CD4-positive, alpha-beta T cell treated with Interleukin-6 for 4 hours (primary cell): ENCODE results near the gene ZNF829.
A peak's percentile ranks its signal among the peaks of the same experiment; 100 is the strongest.

Experiments
- DNase-seq: peaks from one replicate; pipeline ENCODE4 v3.0.0-alpha.2; 2020; ENCODE audit warnings: mixed read lengths

ZNF829 gene

DNA sequence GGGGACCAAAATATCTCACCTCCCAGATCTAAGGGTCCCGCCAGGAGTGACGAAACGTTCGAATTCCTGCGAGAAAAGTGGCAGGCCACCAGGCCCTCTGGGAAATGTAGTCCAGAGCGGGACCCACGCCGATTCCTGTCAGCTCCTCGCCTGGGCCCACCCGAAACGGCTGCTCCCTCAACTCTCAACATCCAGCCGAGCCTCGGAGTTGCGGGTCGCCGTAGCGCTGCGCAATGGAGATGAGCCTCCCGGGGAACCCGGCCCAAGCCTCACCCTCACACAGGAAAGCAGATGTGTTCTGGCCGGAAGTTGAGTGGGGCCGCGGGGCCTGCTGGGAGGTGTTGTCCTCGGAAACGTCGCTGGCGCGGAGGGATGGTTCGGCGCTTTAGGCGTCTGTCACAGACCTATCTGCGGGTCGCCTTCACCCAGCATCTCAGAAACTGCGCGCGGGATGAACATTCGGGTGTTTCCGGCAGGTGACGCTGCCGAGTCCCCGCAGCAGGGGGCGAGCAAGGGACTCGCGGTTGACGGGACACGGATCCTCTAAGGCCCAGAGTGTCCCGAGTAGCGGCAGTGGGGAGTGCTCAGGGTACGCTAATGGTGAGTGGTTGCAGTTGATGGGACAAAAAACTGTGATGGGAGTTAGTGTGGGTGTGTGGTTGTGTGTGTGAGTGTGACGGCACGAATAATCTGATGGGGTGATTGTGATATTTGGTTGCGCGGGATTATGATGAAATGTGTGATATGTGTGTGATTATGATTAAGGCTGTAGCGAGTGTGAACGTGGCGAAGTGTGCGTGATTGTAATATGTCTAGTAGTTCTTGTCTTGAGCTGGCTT, at the start of gene ZNF829, which contains the start of gene ZNF568:
TSS of gene ZNF829 (minus strand) at position 300 of the 839 bp plus-strand sequence. CDS start 1,124 bp downstream, outside the sequence.
TSS of gene ZNF568 (plus strand) at position 341 of the 839 bp plus-strand sequence. CDS start 6,439 bp downstream, outside the sequence.
- DNase-seq: peak; percentile 91

DNA sequence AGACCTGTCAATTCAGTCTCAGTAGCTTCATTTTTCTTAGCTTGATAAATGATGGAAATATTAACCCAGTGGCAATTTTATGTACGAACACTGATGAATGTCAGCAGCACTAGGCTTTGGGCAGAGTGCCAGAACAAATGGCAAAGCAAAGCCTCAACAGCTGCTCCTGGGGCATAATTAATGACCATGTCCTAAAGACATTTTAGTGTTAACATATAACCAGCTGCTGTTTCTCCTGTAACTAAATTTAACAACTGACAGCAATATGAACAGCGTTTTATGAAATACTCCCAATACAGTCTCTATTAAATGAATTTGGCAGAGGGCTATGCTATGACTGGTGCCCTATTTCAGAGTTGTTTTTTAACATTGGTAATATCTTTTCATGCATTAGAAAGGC, 47.2 kb upstream of the ZNF829 start:
- DNase-seq: no peak

DNA sequence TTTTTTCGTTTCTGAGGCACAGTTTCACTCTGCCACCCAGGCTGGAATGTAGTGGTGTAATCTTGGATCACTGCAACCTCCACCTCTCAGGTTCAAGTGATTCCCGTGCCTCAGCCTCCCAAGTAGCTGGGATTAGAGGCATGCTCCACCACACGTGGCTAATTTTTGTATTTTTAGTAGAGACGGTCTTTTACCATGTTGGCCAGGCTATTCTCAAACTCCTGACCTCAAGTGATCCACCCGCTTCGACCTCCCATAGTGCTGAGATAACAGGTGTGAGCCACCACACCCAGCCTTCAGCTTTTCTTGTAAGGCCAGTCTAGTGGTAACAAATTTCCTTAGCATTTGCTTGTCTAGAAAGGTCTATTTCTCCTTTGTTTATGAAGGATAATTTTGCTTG, 46.3 kb upstream of the ZNF829 start:
- DNase-seq: no peak

DNA sequence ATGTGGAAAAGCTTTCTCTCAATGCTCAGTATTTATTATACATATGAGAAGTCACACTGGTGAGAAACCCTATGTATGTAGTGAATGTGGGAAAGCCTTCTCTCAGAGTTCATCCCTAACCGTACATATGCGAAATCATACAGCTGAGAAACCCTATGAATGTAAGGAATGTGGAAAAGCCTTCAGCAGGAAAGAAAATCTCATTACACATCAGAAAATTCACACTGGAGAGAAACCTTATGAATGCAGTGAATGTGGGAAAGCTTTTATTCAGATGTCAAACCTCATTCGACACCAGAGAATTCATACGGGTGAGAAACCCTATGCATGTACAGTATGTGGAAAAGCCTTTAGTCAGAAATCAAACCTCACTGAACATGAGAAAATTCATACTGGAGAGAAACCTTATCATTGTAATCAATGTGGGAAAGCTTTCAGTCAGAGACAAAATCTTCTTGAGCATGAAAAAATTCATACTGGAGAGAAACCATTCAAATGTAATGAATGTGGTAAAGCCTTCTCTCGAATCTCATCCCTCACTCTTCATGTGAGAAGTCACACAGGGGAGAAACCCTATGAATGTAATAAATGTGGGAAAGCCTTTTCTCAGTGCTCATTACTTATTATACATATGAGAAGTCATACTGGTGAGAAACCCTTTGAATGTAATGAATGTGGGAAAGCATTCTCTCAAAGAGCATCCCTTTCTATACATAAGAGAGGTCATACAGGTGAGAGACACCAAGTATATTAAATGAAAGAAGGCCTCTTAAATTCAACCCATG, 34.4 kb upstream of the ZNF829 start:
- DNase-seq: no peak

DNA sequence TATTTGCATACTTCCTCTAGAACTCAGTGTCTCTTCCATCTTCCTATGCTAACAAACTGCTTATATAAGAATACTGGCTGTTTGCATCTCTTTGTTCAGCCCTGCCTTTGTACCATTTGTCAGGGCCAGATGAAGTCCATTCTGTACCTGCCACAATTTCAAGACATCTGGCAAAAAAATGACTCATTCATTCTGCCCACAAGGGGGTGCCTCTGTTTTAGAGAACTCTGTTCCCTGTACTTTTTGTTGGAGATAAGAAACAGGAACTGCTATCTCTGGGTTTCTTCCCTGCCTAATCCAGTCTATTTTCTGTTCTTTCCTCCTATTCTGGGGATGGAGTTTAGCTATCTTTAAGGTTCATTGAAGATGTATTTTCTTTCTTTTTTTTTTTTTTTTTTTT, 23.1 kb upstream of the ZNF829 start:
- no peak for DNase-seq

DNA sequence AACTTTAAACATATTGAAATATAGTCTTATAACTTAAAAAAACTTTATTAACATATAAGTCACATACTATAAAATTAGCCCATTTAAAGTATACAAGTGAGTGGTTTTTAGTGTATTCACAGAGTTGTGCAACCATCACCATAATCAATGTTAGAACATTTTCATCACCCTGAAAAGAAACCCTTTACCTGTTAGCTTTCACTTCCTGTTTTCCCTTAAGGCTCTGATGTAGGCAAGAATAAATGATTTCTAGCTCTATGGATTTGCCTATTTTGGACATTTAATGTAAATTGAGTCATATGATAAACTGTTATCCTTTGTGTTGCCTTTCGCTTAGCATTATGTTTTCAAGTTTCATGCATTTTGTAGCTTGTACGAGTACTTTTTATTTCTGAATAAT, 15.6 kb upstream of the ZNF829 start:
- DNase-seq: no peak

DNA sequence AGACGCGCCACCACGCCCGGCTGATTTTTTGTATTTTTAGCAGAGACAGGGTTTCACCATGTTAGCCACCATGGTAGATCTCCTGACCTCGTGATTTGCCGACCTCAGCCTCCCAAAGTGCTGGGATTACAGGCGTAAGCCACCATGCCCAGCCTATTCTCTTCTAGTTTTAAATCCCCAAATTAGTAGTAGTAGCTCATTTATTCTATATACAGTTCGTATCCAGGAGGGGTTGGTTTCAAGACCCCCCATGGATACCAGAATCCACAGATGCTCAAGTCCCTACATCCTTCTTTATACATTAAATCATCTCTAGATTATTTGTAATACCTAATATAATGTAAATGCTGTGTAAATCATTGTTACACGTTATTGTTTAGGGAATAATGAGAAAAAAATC, 2.0 kb upstream of the ZNF829 start:
- DNase-seq: no peak

DNA sequence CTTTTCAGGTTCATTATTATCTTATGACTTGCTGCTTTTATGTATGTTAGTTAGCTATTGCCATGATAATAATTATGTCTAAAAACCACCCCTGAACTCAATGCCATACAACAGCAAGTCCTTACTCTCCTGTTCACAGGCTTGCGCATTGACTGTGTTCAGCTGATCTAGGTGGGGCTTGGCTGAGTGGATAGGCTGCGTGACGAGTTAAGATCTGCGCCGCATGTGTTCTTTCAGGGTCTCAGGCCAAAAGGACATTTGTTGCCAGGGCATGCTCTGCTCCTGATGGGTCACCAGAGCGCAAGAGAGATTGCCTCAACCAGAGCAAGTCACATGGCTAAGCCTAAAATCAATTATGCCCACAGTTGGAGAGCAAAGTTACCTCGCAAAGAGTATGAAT, 900 bp upstream of the ZNF829 start:
- no peak for DNase-seq

DNA sequence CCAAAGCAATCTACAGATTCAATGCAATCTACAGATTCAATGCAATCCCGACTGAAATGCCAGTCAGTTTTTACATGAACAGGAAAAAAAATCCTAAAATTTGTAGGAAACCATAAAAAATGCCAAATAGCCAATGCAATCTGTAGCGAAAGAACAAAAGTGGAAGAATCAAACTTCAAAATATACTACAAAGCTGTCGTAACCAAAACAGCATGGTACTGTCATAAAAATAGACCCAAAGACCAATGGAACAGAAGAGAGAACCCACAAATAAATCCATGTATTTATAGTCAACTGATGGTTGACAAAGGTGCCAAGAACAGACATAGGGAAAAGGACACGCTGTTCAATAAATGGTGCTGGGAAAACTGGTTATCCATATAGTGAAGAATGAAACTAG, 17.7 kb downstream of the ZNF829 start:
- no peak for DNase-seq

DNA sequence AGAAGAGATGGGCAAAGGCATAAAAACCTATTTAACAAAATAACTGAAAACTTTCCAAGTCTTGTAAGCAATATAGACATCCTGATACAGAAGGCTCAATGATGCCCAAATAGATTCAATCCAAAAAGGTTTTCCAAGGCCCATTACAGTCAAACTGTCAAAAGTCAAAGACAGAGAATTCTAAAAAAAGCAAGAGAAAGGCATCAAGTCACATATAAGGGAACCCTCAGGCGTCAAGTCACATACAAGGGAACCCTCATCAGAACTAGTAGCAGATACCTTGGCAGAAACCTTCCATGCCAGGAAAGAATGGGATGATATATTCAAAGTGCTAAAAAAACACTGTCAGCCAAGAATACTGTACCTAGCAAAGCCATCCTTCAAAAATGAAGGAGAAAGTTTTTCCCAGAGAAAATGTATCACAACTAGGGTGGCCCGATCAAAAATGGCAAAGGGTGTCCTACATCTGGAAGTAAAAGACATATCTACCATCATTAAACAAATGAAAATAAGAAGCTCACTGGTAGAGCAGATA, 21.2 kb downstream of the ZNF829 start:
- DNase-seq: no peak

DNA sequence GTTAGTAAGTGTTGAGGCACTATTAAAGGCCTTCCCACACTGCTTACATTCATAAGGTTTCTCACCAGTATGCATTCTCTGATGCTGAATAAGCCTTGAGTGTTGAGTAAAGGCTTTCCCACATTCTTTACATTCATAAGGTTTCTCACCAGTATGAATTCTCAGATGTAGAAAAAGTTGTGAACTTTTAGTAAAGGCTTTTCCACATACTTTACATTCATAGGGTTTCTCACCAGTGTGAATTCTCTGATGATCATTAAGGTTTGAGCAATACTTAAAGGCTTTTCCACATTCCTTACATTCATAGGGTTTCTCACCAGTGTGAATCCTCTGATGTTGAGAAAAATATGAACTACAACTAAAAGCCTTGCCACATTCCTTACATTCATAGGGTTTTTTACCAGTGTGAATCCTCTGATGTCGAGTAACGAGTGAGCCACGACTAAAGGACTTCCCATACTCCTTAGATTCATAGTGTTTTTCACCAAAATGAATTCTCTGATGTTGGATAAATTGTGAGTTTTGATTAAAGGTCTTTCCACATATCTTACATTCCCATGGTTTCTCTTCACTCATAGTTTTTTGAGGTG, 24.2 kb downstream of the ZNF829 start:
- DNase-seq: no peak

DNA sequence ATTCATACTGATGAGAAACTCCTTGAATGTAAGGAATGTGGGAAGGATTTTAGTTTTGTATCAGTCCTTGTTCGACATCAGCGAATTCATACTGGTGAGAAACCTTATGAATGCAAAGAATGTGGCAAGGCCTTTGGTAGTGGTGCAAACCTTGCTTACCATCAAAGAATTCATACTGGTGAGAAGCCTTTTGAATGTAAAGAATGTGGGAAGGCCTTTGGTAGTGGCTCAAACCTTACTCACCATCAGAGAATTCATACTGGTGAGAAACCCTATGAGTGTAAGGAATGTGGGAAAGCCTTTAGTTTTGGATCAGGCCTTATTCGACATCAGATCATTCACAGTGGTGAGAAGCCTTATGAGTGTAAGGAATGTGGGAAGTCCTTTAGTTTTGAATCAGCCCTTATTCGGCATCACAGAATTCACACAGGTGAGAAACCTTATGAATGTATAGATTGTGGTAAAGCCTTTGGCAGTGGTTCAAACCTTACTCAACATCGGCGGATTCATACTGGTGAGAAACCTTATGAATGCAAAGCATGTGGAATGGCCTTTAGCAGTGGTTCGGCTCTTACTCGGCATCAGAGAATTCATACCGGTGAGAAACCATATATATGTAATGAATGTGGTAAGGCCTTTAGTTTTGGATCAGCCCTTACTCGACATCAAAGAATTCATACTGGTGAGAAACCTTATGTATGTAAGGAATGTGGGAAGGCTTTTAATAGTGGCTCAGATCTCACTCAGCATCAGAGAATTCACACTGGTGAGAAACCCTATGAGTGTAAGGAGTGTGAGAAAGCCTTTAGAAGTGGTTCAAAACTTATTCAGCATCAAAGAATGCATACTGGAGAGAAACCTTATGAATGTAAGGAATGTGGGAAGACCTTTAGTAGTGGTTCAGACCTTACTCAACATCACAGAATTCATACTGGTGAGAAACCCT, 38.8 kb downstream of the ZNF829 start:
- no peak for DNase-seq

DNA sequence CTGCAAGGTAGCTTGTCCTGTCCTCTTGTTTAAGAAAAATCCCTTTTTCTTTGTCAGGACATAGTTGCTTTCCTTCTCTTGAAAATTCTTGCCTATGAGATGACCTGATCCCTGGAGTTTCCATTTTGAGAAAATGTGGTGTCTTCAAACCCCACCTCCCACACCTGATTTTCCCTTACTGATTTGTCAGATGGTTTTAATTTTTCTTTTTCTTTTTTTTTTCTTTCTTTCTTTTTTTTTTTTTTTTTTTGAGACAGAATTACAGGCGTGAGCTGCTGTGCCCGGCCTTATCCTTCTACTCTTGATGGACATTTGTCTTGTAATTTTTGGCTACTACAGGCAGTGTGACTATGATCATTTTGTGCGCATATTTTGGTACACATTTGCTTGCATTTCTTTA, 64.2 kb downstream of the ZNF829 start:
- DNase-seq: no peak

DNA sequence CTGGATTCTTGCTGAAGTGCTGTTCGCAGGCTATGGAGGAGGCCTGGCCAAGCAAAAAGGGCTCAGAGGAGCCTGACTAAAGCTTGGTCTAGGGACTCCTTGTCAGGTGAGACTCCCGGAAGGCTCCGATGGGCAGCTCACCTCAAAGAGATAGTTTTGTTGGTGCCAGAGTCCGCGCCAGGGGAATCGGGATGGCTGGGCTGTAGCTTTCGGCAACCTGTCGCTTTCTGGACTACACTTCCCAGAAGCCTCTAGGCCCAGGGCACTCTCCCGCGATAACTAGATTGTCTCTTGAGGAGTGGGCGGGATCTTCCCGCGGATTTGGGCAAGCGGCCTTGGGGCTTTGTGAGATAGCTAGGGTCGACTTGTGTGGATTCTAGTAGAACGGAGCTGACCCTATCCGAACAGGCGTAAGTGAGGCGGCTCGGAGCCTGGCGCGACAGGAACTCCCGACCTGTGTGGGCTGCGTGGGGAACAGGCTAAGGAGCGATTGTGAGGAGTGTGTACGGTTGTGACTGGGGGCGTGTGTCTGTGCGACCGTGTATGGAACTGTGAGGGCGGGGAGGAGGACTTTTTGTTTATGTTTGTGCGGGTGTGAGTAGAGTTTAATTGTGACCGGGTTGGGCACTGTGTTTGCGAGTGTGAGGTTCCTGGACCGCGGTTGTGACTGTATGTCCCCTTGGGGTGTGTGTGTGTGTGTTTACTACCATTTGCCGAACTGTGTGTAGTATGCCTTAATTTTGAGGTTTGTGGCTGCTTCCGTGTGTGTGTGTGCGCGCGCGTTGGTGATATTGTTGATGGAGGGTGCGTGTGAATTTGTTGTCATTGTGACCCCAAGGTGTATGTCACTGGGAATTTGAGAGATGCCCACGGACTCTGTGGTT, 65.3 kb downstream of the ZNF829 start, which contains the start of gene ZNF345:
TSS of gene ZNF345 (plus strand) at position 318 of the 884 bp plus-strand sequence. CDS start 25,955 bp downstream, outside the sequence.
- DNase-seq: peak; percentile 87

DNA sequence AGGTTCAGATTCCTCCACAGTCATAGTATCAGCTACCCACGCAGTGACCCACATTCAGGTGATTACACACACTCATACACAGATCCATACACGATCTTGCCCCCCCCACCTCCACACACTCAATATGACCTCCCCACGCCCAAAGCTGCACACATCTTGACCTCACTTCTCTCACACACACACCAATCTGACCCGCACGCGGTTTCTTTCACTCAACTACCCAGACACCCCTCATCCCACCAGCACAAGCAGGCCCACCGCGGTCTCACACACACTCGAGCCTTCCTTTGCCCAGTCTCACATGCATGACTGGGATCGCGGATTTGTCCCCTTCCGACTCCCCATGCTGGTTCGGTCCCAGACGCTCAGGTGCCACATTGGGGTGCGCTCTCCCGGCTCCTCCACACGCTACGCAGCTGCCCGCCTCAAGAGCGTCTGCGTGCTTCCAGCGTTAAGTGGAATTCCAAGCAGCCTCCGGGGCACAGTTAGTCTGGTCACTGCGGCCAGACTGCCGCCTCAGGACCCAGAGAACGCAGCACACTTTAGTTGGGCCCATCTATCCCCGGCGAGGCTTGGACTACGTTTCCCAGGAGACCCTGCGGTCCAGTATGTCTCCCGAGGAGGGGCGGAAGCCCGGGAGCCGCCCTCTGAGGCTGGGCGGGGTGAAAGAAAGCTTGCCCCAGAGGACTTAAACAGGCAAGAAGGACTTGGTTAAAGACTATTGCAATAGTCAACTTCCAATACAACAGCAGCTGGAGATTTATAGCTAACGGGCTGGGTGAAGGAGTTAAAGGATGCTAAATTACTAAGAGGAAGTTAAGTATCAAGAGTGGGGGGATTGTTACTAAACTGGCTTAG, 66.2 kb downstream of the ZNF829 start:
- DNase-seq: peak; percentile 89

DNA sequence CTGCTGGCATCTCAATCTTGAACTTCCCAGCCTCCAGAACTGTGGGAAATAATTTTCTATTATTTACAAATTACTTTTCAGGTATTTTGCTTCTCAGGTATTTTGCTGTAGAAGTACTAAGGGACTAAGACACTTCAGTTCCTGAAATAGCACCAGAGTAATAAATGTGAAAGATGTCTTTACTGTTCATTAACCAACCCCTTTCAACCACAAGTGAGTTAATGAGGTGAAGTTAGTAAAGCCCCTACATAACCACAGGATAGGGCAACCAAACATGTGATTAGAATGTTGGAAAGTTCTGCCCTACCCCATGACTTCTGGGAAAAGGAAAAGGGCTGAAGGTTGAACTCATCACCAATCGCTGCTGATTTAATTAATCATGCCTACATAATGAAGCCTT, 68.1 kb downstream of the ZNF829 start:
- DNase-seq: no peak

DNA sequence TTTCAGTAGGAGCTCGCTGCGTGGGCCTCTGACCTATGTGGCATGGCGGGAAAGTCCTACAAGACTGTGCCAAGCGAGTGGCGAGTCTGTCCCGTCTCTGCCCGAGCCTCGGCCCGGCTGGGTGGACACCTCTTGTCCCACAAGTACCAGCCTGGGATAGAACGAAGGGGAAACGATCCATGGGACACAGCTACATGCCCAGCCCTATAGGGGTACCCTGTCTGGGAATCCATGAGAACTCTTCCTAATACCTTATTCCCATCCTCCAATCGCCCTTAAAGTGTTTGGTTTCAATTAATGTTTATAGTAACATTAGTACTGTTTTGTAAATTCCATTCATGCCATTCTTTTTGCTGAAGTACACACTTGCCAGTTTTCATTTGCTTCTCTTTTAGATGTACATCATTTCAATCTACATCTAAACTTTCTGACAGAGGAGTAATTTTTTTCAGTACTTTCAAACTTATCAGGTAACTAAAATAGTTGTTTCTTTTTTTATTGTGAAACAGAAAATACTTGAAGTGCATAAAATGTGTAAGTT, 77.2 kb downstream of the ZNF829 start:
- no peak for DNase-seq
